22Rv1 (cell line): Measurements from ENCODE around the gene GREB1.
"Not testable (repeated sequence)": the region's sequence is repeated elsewhere in the genome, so short reads cannot be mapped to it uniquely, and the experiment has no call there.

ENCODE experiments used
- H3K27ac ChIP-seq: fragments of 450-650 bp; 2 replicates; pipeline ENCODE4 v1.5.1; 2017
- CTCF ChIP-seq: fragments of 450-650 bp; IDR thresholded peaks from 2 replicates; pipeline ENCODE4 v1.5.1; 2017; ENCODE audit warnings: mild to moderate bottlenecking
- ZFX ChIP-seq: fragments of 450-650 bp; IDR thresholded peaks from 2 replicates; pipeline ENCODE4 v1.6.1; 2017; ENCODE audit warnings: antibody characterized with exemption, borderline replicate concordance

Gene GREB1

GRCh38 chr2:11656671-11657101, 122.8 kb downstream of the GREB1 start:
- TF ChIP-seq CTCF = no peak
- TF ChIP-seq ZFX = no peak
- no peak overlapping the region for H3K27ac ChIP-seq

GRCh38 chr2:11657195-11657594, 123.3 kb downstream of the GREB1 start:
- TF ChIP-seq CTCF = no peak
- no peak for TF ChIP-seq ZFX
- H3K27ac ChIP-seq = no peak overlapping the region

- TF ChIP-seq ZFX (no peak), CTCF (no peak)
- no peak overlapping the region for H3K27ac ChIP-seq
Observed at GRCh38 chr2:11657646-11658045, 123.8 kb downstream of the GREB1 start.

- no peak overlapping the region for H3K27ac ChIP-seq
Observed at GRCh38 chr2:11658208-11659114, 124.6 kb downstream of the GREB1 start.

GRCh38 chr2:11659115-11659475, 125.2 kb downstream of the GREB1 start:
- no peak overlapping the region for H3K27ac ChIP-seq
- TF ChIP-seq CTCF = no peak
- no peak for TF ChIP-seq ZFX

More at GRCh38 chr2:11658208-11659114, 124.6 kb downstream of the GREB1 start:
- TF ChIP-seq ZFX = no peak
- no peak for TF ChIP-seq CTCF

- no peak overlapping the region for H3K27ac ChIP-seq
- TF ChIP-seq CTCF (no peak), ZFX (no peak)
Observed at GRCh38 chr2:11659851-11660250, 126.0 kb downstream of the GREB1 start.

- H3K27ac ChIP-seq = not testable (repeated sequence)
Observed at GRCh38 chr2:11660396-11660795, 126.6 kb downstream of the GREB1 start.
